GM12878 (cell line): ENCODE results near the gene SERTAD2. TPM values are rescaled to one million over a fixed set of nuclear protein-coding genes. Genes with fewer than 3 reads are reported as not detected.

Source experiments
- FOXM1 ChIP-seq: IDR thresholded peaks from 2 replicates; pipeline ENCODE4 v1.6.1; 2012; ENCODE audit warnings: low read depth, mild to moderate bottlenecking, inconsistent platforms, low read length, moderate library complexity
- HCFC1 ChIP-seq: fragments of 150-350 bp; IDR thresholded peaks from 2 replicates; pipeline ENCODE4 v1.6.1; 2014; ENCODE audit warnings: low read length
- KDM1A ChIP-seq: fragments of 200-600 bp; sonication (generic); IDR thresholded peaks from 2 replicates; pipeline ENCODE4 v1.6.1; 2016; ENCODE audit warnings: borderline replicate concordance
- MTA3 ChIP-seq: IDR thresholded peaks from 2 replicates; pipeline ENCODE4 v1.6.1; 2012; ENCODE audit warnings: low read length, inconsistent platforms, borderline replicate concordance
- MYB ChIP-seq: fragments of 150-350 bp; IDR thresholded peaks from 2 replicates; pipeline ENCODE4 v1.6.1; 2014; ENCODE audit warnings: mild to moderate bottlenecking, low read depth, low read length, borderline replicate concordance
- PAX5 ChIP-seq: IDR thresholded peaks from 2 replicates; pipeline ENCODE4 v1.6.1; 2011; ENCODE audit warnings: low read depth, low read length, borderline replicate concordance
- PML ChIP-seq: IDR thresholded peaks from 2 replicates; pipeline ENCODE4 v1.6.1; 2012; ENCODE audit warnings: low read length, inconsistent platforms
- PRDM15 ChIP-seq: fragments of 450-650 bp; formaldehyde crosslinking; IDR thresholded peaks from 2 replicates; pipeline ENCODE4 v1.4.0; 2020; ENCODE audit warnings: mild to moderate bottlenecking, moderate library complexity
- SKIL ChIP-seq: fragments of 450-650 bp; IDR thresholded peaks from 2 replicates; pipeline ENCODE4 v1.6.1; 2017; ENCODE audit warnings: mild to moderate bottlenecking, low read depth, inconsistent platforms; ENCODE audit not compliant: poor library complexity, severe bottlenecking
- SREBF1 ChIP-seq: IDR thresholded peaks from 2 replicates; pipeline ENCODE4 v1.6.1; 2012; ENCODE audit warnings: mild to moderate bottlenecking, low read length
- SRF ChIP-seq, 2 experiments: IDR thresholded peaks; 2 replicates each; pipeline ENCODE4 v1.6.1; 2011; ENCODE audit warnings: low read depth in 2 of 2, low read length in 2 of 2, mild to moderate bottlenecking in 1 of 2, moderate library complexity in 1 of 2
- TARDBP ChIP-seq: IDR thresholded peaks from 2 replicates; pipeline ENCODE4 v1.6.1; 2016; ENCODE audit warnings: borderline replicate concordance
- ZBTB33 ChIP-seq: fragments of 450-650 bp; IDR thresholded peaks from 2 replicates; pipeline ENCODE4 v1.6.1; 2017; ENCODE audit warnings: mild to moderate bottlenecking
- polyA plus RNA-seq, 11 experiments: library from polyadenylated mRNA; depleted of rRNA in 4 of 11; unstranded in 6 of 11; stranded (reverse) in 5 of 11; fragments of >200 nt; fragmentation: Nextera tagmentation in 4 of 11; fragmentation: Illumina TruSeq in 1 of 11; extraction: Ambion mirVana in 4 of 11; extraction: Trizol in 1 of 11; gene quantifications; 1 replicate in 1 of 11; 2 replicates in 10 of 11; pipeline versions ENCODE4 v1.2.1 to v1.2.3, GENCODE V29; 2011 to 2016; ENCODE audit warnings: inconsistent platforms in 2 of 11, missing spikeins in 2 of 11, low read depth in 1 of 11
- total RNA-seq, 4 experiments: library from RNA; depleted of rRNA in 3 of 4; stranded (reverse); fragments of >200 nt in 3 of 4; fragmentation: Illumina TruSeq in 1 of 4; extraction: Trizol in 1 of 4; gene quantifications; 2 replicates each; pipeline versions ENCODE4 v1.2.1 to v1.2.3, GENCODE V29; 2013 to 2021

The SERTAD2 gene
- total and polyA plus RNA-seq, 10 of the 15 experiments (the other 5 are each of a cell fraction or from before 2014, with no cell fraction given) = 7.9 to 28.7 (median 20.1) TPM

- TF ChIP-seq ZBTB33 = no peak
- TF ChIP-seq SKIL = no peak
- TF ChIP-seq PRDM15 (CRISPR knock-in tag) = no peak
- peak; percentile 81; the same call in 1 of the 2 replicates for TF ChIP-seq MTA3
- TF ChIP-seq MYB = no peak
- TF ChIP-seq SRF (IDR thresholded peaks at IDR 0.05; ENCODE audit: low read depth in 2 of 2, low read length in 2 of 2) = no peak
- no peak for TF ChIP-seq KDM1A
- TF ChIP-seq PML = 0 out of 2 replicates have a peak, but pooled peaks have one; percentile 12
- TF ChIP-seq FOXM1 = no peak
- TF ChIP-seq TARDBP = no peak
- no peak for TF ChIP-seq PAX5
- no peak for TF ChIP-seq SREBF1
- peak; percentile 21; the same call in 1 of the 2 replicates for TF ChIP-seq HCFC1
Measured at GRCh38 chr2:64643838-64644457, 9.8 kb downstream of the SERTAD2 start (continued).
